GM23338 (cell line): ENCODE measurements around the gene SSH2.

ENCODE experiments used
- CREB1 ChIP-seq: fragments of 250-450 bp; sonication (Bioruptor Pico); IDR thresholded peaks from 2 replicates; pipeline ENCODE4 v1.5.0; 2020; ENCODE audit warnings: low read depth, mild to moderate bottlenecking, moderate library complexity
- EZH2 ChIP-seq: fragments of 200-600 bp; sonication (generic); IDR thresholded peaks from one replicate; pipeline ENCODE4 v1.8.0; 2017; ENCODE audit warnings: antibody characterized with exemption, mild to moderate bottlenecking, low read depth; ENCODE audit not compliant: unreplicated experiment
- EZH2phosphoT487 ChIP-seq: fragments of 200-600 bp; sonication (generic); IDR thresholded peaks from one replicate; pipeline ENCODE4 v1.8.1; 2018; ENCODE audit warnings: antibody characterized with exemption; ENCODE audit not compliant: unreplicated experiment
- POLR2AphosphoS5 ChIP-seq: IDR thresholded peaks from 2 replicates; pipeline ENCODE4 v1.6.1; 2016; ENCODE audit warnings: antibody characterized with exemption, low read depth
- STAT1 ChIP-seq: IDR thresholded peaks from one replicate; pipeline ENCODE4 v1.6.1; 2016; ENCODE audit warnings: antibody characterized with exemption; ENCODE audit not compliant: unreplicated experiment
- TF ChIP-seq, protein P1 (sequence below): IDR thresholded peaks from one replicate; pipeline ENCODE4 v1.6.1; 2018; ENCODE audit warnings: antibody characterized with exemption; ENCODE audit not compliant: unreplicated experiment
- TF ChIP-seq, protein P2 (sequence below), 2 experiments: fragments of 200-600 bp in 1 of 2; sonication (generic) in 1 of 2; conservative IDR thresholded peaks; 2 replicates each; pipeline versions ENCODE4 v1.5.1 to v1.6.1; 2016 to 2017; ENCODE audit warnings: antibody characterized with exemption in 2 of 2, low read depth in 2 of 2, mild to moderate bottlenecking in 2 of 2, moderate library complexity in 1 of 2
- TF ChIP-seq, protein P3 (sequence below): IDR thresholded peaks from 2 replicates; pipeline ENCODE4 v1.6.1; 2016; ENCODE audit warnings: antibody characterized with exemption
- TF ChIP-seq, protein P4 (sequence below): fragments of 250-450 bp; sonication (Bioruptor Pico); IDR thresholded peaks from 2 replicates; pipeline ENCODE4 v1.5.0; 2020; ENCODE audit warnings: mild to moderate bottlenecking, moderate library complexity

DNA sequence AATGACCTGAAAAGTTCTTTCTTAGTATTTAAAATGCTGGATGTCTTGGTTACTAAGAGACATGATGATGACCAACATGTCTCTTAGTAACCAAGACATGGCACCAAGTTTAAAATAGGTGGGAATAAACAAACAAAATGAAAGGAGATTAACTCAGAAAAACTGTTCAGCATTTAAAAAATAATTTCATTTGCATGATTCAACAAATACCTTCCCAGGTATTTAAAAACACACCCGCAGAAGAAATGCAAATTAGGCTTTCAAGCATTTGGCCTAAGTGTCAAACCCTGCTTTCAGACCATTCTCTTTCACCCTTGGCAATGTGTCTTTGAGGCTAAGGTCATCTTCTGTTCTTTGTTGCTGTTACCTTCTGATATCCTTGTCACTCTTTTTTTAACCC is 215.9 kb downstream of the SSH2 start:
- TF ChIP-seq, protein P1, sequence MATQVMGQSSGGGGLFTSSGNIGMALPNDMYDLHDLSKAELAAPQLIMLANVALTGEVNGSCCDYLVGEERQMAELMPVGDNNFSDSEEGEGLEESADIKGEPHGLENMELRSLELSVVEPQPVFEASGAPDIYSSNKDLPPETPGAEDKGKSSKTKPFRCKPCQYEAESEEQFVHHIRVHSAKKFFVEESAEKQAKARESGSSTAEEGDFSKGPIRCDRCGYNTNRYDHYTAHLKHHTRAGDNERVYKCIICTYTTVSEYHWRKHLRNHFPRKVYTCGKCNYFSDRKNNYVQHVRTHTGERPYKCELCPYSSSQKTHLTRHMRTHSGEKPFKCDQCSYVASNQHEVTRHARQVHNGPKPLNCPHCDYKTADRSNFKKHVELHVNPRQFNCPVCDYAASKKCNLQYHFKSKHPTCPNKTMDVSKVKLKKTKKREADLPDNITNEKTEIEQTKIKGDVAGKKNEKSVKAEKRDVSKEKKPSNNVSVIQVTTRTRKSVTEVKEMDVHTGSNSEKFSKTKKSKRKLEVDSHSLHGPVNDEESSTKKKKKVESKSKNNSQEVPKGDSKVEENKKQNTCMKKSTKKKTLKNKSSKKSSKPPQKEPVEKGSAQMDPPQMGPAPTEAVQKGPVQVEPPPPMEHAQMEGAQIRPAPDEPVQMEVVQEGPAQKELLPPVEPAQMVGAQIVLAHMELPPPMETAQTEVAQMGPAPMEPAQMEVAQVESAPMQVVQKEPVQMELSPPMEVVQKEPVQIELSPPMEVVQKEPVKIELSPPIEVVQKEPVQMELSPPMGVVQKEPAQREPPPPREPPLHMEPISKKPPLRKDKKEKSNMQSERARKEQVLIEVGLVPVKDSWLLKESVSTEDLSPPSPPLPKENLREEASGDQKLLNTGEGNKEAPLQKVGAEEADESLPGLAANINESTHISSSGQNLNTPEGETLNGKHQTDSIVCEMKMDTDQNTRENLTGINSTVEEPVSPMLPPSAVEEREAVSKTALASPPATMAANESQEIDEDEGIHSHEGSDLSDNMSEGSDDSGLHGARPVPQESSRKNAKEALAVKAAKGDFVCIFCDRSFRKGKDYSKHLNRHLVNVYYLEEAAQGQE: no peak
- TF ChIP-seq, protein P2, sequence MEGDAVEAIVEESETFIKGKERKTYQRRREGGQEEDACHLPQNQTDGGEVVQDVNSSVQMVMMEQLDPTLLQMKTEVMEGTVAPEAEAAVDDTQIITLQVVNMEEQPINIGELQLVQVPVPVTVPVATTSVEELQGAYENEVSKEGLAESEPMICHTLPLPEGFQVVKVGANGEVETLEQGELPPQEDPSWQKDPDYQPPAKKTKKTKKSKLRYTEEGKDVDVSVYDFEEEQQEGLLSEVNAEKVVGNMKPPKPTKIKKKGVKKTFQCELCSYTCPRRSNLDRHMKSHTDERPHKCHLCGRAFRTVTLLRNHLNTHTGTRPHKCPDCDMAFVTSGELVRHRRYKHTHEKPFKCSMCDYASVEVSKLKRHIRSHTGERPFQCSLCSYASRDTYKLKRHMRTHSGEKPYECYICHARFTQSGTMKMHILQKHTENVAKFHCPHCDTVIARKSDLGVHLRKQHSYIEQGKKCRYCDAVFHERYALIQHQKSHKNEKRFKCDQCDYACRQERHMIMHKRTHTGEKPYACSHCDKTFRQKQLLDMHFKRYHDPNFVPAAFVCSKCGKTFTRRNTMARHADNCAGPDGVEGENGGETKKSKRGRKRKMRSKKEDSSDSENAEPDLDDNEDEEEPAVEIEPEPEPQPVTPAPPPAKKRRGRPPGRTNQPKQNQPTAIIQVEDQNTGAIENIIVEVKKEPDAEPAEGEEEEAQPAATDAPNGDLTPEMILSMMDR (conservative IDR thresholded peaks at IDR 0.05; ENCODE audit: low read depth in 2 of 2): no peak
- TF ChIP-seq EZH2: no peak
- no peak for TF ChIP-seq CREB1 (CRISPR knock-in tag)
- TF ChIP-seq, protein P3, sequence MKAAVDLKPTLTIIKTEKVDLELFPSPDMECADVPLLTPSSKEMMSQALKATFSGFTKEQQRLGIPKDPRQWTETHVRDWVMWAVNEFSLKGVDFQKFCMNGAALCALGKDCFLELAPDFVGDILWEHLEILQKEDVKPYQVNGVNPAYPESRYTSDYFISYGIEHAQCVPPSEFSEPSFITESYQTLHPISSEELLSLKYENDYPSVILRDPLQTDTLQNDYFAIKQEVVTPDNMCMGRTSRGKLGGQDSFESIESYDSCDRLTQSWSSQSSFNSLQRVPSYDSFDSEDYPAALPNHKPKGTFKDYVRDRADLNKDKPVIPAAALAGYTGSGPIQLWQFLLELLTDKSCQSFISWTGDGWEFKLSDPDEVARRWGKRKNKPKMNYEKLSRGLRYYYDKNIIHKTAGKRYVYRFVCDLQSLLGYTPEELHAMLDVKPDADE: no peak
- no peak for TF ChIP-seq POLR2AphosphoS5
- no peak for TF ChIP-seq EZH2phosphoT487
- TF ChIP-seq, protein P4, sequence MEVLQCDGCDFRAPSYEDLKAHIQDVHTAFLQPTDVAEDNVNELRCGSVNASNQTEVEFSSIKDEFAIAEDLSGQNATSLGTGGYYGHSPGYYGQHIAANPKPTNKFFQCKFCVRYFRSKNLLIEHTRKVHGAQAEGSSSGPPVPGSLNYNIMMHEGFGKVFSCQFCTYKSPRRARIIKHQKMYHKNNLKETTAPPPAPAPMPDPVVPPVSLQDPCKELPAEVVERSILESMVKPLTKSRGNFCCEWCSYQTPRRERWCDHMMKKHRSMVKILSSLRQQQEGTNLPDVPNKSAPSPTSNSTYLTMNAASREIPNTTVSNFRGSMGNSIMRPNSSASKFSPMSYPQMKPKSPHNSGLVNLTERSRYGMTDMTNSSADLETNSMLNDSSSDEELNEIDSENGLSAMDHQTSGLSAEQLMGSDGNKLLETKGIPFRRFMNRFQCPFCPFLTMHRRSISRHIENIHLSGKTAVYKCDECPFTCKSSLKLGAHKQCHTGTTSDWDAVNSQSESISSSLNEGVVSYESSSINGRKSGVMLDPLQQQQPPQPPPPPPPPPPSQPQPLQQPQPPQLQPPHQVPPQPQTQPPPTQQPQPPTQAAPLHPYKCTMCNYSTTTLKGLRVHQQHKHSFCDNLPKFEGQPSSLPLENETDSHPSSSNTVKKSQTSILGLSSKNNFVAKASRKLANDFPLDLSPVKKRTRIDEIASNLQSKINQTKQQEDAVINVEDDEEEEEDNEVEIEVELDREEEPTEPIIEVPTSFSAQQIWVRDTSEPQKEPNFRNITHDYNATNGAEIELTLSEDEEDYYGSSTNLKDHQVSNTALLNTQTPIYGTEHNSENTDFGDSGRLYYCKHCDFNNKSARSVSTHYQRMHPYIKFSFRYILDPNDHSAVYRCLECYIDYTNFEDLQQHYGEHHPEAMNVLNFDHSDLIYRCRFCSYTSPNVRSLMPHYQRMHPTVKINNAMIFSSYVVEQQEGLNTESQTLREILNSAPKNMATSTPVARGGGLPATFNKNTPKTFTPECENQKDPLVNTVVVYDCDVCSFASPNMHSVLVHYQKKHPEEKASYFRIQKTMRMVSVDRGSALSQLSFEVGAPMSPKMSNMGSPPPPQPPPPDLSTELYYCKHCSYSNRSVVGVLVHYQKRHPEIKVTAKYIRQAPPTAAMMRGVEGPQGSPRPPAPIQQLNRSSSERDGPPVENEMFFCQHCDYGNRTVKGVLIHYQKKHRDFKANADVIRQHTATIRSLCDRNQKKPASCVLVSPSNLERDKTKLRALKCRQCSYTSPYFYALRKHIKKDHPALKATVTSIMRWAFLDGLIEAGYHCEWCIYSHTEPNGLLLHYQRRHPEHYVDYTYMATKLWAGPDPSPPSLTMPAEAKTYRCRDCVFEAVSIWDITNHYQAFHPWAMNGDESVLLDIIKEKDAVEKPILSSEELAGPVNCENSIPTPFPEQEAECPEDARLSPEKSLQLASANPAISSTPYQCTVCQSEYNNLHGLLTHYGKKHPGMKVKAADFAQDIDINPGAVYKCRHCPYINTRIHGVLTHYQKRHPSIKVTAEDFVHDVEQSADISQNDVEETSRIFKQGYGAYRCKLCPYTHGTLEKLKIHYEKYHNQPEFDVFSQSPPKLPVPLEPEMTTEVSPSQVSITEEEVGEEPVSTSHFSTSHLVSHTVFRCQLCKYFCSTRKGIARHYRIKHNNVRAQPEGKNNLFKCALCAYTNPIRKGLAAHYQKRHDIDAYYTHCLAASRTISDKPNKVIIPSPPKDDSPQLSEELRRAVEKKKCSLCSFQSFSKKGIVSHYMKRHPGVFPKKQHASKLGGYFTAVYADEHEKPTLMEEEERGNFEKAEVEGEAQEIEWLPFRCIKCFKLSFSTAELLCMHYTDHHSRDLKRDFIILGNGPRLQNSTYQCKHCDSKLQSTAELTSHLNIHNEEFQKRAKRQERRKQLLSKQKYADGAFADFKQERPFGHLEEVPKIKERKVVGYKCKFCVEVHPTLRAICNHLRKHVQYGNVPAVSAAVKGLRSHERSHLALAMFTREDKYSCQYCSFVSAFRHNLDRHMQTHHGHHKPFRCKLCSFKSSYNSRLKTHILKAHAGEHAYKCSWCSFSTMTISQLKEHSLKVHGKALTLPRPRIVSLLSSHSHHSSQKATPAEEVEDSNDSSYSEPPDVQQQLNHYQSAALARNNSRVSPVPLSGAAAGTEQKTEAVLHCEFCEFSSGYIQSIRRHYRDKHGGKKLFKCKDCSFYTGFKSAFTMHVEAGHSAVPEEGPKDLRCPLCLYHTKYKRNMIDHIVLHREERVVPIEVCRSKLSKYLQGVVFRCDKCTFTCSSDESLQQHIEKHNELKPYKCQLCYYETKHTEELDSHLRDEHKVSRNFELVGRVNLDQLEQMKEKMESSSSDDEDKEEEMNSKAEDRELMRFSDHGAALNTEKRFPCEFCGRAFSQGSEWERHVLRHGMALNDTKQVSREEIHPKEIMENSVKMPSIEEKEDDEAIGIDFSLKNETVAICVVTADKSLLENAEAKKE (CRISPR knock-in tag): no peak
- TF ChIP-seq STAT1: no peak
